ENCODE results near the gene RNU1-1. TPM values are rescaled to one million over a fixed set of nuclear protein-coding genes. Genes with fewer than 3 reads are reported as not detected.
"Not testable (repeated sequence)": the region's sequence is repeated elsewhere in the genome, so short reads cannot be mapped to it uniquely, and the experiment has no call there.

The RNU1-1 gene
- total RNA-seq, 2 experiments from 2014 or later: 820 to 1,043 TPM

GRCh38 chr1:16521288-16521583, 7.2 kb upstream of the RNU1-1 start:
- TF ChIP-seq, protein P1, sequence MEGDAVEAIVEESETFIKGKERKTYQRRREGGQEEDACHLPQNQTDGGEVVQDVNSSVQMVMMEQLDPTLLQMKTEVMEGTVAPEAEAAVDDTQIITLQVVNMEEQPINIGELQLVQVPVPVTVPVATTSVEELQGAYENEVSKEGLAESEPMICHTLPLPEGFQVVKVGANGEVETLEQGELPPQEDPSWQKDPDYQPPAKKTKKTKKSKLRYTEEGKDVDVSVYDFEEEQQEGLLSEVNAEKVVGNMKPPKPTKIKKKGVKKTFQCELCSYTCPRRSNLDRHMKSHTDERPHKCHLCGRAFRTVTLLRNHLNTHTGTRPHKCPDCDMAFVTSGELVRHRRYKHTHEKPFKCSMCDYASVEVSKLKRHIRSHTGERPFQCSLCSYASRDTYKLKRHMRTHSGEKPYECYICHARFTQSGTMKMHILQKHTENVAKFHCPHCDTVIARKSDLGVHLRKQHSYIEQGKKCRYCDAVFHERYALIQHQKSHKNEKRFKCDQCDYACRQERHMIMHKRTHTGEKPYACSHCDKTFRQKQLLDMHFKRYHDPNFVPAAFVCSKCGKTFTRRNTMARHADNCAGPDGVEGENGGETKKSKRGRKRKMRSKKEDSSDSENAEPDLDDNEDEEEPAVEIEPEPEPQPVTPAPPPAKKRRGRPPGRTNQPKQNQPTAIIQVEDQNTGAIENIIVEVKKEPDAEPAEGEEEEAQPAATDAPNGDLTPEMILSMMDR (IDR thresholded peaks at IDR 0.05): no peak
- no peaks in the 10 kb centered on the region for H3K36me3 Mint-ChIP-seq (ENCODE audit: low read depth)
- H3K27ac Mint-ChIP-seq: no peak overlapping the region
- H3K9me3 Mint-ChIP-seq: no peaks in the 10 kb centered on the region
- H3K4me3 Mint-ChIP-seq: no peak overlapping the region
- ATAC-seq (no peak), DNase-seq (no peak)
- POLR2A ChIA-PET: no interaction called here
- H3K4me1 Mint-ChIP-seq (ENCODE audit: low read depth): no peaks in the 10 kb centered on the region
- peaks cover 27% of the 10 kb centered on the region for H3K27me3 Mint-ChIP-seq
- CTCF ChIA-PET: no interaction called here
- intact Hi-C loops (cut with micrococcal nuclease): no loop called here

DNA sequence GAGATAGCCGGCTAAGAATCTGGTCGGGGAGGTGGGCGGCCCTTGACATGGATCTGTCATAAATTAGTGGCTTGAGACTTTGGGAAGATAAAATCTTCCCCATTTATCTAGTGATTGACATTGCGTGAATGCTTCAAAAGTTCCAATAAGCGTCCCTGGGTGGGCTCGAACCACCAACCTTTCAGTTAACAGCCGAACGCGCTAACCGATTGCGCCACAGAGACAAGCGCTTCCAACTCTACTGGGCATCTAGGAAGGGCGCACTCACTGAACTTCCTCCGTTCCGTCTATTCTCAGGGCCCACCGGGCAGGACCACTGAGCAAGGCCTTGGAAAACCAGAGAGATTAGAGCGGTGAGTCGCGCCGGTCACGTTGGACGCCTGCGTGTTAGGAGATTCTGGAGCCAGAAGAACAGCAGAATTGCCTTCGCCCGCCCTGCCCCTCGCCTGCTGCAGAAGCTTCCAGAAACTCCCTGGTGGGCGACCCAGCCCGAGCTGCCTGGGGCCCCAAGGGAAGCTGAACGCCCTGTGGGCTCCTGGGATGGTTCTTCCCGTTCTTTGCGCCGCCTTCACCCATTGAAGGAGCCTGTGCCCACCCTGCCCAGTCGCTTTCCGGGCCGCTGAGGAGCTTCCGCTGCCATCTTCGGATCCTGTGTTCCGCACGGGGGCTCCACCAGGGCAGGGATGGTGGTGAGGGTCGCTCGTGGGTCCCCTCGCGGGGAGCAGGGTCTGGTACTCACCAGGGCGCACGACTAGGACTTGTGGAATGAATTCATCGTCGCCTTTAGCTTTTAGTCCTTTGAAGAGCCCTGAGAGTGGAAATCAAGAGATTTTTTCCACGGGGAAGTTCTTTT, 6.6 kb upstream of the RNU1-1 start:
- Mint-ChIP-seq H3K4me3 (peak overlapping the region; percentile 56), H3K27me3 (peaks cover 26% of the 10 kb centered on the region)
- DNase-seq: peak; percentile 15
- POLR2A ChIA-PET; H3K27ac Mint-ChIP-seq; H3K4me1 Mint-ChIP-seq (ENCODE audit: low read depth); CTCF ChIA-PET; ATAC-seq; H3K36me3 Mint-ChIP-seq (ENCODE audit: low read depth); intact Hi-C loops (cut with micrococcal nuclease); H3K9me3 Mint-ChIP-seq: not testable (repeated sequence)

- H3K4me1 Mint-ChIP-seq (ENCODE audit: low read depth); CTCF ChIA-PET; DNase-seq; intact Hi-C loops (cut with micrococcal nuclease); H3K27ac Mint-ChIP-seq; H3K9me3 Mint-ChIP-seq; H3K36me3 Mint-ChIP-seq (ENCODE audit: low read depth); POLR2A ChIA-PET; H3K4me3 Mint-ChIP-seq; ATAC-seq: not testable (repeated sequence)
- H3K27me3 Mint-ChIP-seq: peaks cover 25% of the 10 kb centered on the region
Observed at GRCh38 chr1:16519255-16519951, 5.3 kb upstream of the RNU1-1 start.

- POLR2A ChIA-PET; H3K27ac Mint-ChIP-seq; CTCF ChIA-PET; intact Hi-C loops (cut with micrococcal nuclease); H3K36me3 Mint-ChIP-seq (ENCODE audit: low read depth); H3K4me3 Mint-ChIP-seq; ATAC-seq; H3K4me1 Mint-ChIP-seq (ENCODE audit: low read depth); H3K9me3 Mint-ChIP-seq; DNase-seq: not testable (repeated sequence)
- peaks cover 25% of the 10 kb centered on the region for H3K27me3 Mint-ChIP-seq
Observed at GRCh38 chr1:16518913-16519254, 4.8 kb upstream of the RNU1-1 start.

GRCh38 chr1:16516694-16517410, 2.8 kb upstream of the RNU1-1 start:
- CTCF ChIA-PET: interaction anchor here (1.1 to 1.2 kb wide), 2 partner anchors 76 to 108 kb away, joined by 3 read pairs; partner anchors contain the start of gene NECAP2
- ATAC-seq; H3K36me3 Mint-ChIP-seq (ENCODE audit: low read depth); H3K4me3 Mint-ChIP-seq; H3K9me3 Mint-ChIP-seq; intact Hi-C loops (cut with micrococcal nuclease); POLR2A ChIA-PET; H3K4me1 Mint-ChIP-seq (ENCODE audit: low read depth); DNase-seq; H3K27ac Mint-ChIP-seq: not testable (repeated sequence)
- H3K27me3 Mint-ChIP-seq: peaks cover 25% of the 10 kb centered on the region

DNA sequence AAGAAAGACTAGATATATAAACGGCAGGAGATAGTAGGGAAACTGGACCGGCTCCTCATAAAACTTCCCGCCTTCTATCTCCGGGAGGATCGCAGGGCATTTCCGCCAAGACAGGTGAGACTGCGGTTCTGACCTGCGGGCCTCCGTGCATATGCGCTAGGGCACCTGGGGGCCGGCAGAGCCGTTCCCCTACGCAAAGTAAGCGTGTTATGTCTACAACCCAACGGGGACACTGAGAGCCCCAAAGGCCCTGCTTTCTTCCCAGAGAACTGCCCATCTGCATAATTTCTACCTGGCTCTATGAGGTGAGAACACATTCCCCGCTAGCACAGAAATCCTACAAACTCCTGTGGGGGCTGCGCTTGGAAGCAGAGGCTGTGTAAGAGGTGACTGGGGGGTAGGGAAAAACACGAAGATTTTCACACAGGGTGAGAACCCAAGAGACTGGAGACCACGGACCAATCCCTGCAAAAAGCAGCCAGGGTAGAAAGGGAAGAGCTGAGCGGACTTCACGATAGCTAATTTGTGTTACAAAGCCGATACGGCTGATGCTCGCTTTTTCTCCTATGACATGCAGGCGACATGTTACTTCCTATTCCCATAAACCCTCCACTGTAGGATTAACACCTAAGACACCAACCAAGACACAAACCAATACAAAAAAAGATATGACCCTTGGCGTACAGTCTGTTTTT, 526 bp downstream of the RNU1-1 start:
- H3K4me3 Mint-ChIP-seq; H3K27ac Mint-ChIP-seq; H3K9me3 Mint-ChIP-seq; CTCF ChIA-PET; intact Hi-C loops (cut with micrococcal nuclease); H3K4me1 Mint-ChIP-seq (ENCODE audit: low read depth); H3K27me3 Mint-ChIP-seq; H3K36me3 Mint-ChIP-seq (ENCODE audit: low read depth): not testable (repeated sequence)
- POLR2A ChIA-PET: interaction anchor here (0.6 to 1.8 kb wide), 16 partner anchors 11 to 402 kb away, joined by 3 to 8 read pairs (median 3); partner anchors contain the start of gene NECAP2
- DNase-seq: peak; percentile 65
- ATAC-seq: peak; percentile 99

DNA sequence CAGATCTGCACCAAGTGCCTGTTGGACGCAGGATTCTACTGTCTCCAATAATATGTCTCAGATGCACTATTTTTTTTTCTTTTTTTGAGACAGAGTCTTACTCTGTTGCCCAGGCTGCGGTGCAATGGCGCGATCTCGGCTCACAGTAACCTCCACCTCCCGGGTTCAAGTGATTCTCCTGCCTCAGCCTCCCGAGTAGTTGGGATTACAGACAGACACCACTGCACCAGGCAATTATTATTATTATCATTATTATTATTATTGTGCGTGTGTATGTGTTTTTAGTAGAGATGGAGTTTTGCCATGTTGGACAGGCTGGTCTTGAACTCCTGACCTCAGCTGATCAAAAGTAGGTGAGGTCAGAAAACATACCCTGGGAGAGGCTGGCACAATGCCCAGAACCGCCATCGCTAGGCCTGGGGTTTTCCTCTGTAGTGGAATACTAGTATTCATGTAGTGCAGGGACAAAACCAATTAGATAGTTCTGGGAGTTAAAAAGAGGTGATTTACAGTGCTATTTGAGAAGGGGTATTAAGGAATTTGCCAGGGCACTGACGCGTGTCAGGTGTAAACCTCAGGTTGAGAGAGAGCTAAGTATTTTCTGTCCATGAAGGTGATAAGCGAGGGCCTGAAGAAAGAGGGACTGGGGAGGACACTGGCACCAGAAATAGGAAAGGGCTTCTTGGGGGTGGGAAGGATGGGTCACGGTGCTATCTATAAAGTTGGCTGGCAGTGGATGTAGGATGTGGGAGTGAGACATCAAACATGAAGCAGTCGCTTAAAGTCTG, 1.3 kb downstream of the RNU1-1 start:
- H3K27ac Mint-ChIP-seq; H3K27me3 Mint-ChIP-seq; H3K9me3 Mint-ChIP-seq; CTCF ChIA-PET; H3K4me1 Mint-ChIP-seq (ENCODE audit: low read depth); intact Hi-C loops (cut with micrococcal nuclease); H3K4me3 Mint-ChIP-seq; H3K36me3 Mint-ChIP-seq (ENCODE audit: low read depth); ATAC-seq: not testable (repeated sequence)
- POLR2A ChIA-PET: interaction anchor here (0.6 to 1.8 kb wide), 4 partner anchors 14 to 390 kb away, joined by 3 to 8 read pairs (median 3); partner anchors contain the start of gene NECAP2
- DNase-seq: peak; percentile 24

DNA sequence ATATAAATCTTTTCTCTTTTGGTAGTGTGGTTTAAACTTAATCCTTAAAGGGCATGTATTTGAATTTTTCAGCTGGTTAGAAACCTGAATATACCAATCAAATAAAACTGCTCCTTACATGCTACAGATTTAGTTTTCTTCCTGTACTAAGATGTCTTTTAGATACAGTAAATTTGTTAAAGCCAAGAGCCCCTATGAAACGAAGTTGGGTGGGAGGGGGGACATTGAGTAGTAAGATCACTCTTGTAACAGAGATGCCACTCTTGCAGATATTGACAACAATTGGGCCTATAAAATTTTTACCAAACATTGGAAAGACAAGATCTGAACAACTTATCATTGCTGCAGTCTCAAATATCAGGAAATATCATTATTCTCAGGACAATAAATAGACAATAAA, 2.2 kb downstream of the RNU1-1 start:
- H3K27ac Mint-ChIP-seq; H3K9me3 Mint-ChIP-seq; H3K27me3 Mint-ChIP-seq; CTCF ChIA-PET; ATAC-seq; H3K4me1 Mint-ChIP-seq (ENCODE audit: low read depth); intact Hi-C loops (cut with micrococcal nuclease); DNase-seq; H3K4me3 Mint-ChIP-seq; H3K36me3 Mint-ChIP-seq (ENCODE audit: low read depth): not testable (repeated sequence)
- POLR2A ChIA-PET: interaction anchor here (0.6 kb wide), 1 partner anchor 139 kb away, joined by 3 read pairs; no protein-coding TSS in a partner anchor

DNA sequence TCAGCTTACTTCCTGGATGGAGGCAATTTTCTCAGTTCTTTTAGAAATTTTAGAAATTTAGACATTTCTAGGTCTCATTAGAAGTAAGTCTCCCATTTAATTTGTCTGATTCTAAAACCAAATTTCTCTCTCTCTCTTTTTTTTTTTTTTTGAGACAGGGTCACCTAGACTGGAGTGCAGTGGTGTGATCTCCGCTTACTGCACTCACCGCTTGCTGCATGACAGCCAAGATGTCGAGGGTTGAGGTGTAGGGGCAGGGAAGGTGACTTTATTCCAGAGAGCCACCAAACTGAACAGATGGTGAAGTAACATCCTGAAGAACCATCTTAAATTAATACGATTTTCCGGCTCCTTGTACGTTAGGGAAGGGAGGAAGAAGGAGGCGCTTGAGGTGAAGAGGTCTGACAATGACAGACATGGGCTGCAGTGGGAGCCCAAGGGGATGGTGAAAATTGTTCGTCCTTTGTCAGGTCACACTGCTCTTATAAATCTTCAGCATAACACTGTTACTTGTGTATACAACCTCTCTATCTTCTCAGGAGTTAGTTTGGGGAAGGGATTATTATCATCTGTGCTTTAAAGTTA, 5.1 kb downstream of the RNU1-1 start:
- CTCF ChIA-PET; H3K9me3 Mint-ChIP-seq; H3K4me3 Mint-ChIP-seq; H3K4me1 Mint-ChIP-seq (ENCODE audit: low read depth); POLR2A ChIA-PET; H3K27me3 Mint-ChIP-seq; H3K27ac Mint-ChIP-seq; ATAC-seq; H3K36me3 Mint-ChIP-seq (ENCODE audit: low read depth); DNase-seq; intact Hi-C loops (cut with micrococcal nuclease): not testable (repeated sequence)
